ENCODE data around the gene FNDC5.
"Not testable (repeated sequence)": the region's sequence is repeated elsewhere in the genome, so short reads cannot be mapped to it uniquely, and the experiment has no call there.

The FNDC5 gene

GRCh38 chr1:32870615-32871363, at the start of gene FNDC5:
TSS of gene FNDC5 (minus strand) at chr1:32870912.
- no peak for DNase-seq

- DNase-seq: no peak
These were observed 49.4 kb upstream of the FNDC5 start for GRCh38 chr1:32919811-32920733.

- DNase-seq: no peak
These were observed 47.5 kb upstream of the FNDC5 start for GRCh38 chr1:32918179-32918578.

- no peak for DNase-seq
These were observed 46.8 kb upstream of the FNDC5 start for GRCh38 chr1:32917521-32917920.

- DNase-seq: no peak
These were observed 45.3 kb upstream of the FNDC5 start for GRCh38 chr1:32915766-32916706.

GRCh38 chr1:32910319-32910718, 39.6 kb upstream of the FNDC5 start:
- no peak for DNase-seq

GRCh38 chr1:32907435-32907834, 36.7 kb upstream of the FNDC5 start:
- no peak for DNase-seq

GRCh38 chr1:32906654-32907053, 35.9 kb upstream of the FNDC5 start:
- DNase-seq: no peak

- DNase-seq: not testable (repeated sequence)
These were observed 34.9 kb upstream of the FNDC5 start for GRCh38 chr1:32905588-32905987.

GRCh38 chr1:32904797-32905196, 34.1 kb upstream of the FNDC5 start:
- DNase-seq: no peak

- no peak for DNase-seq
These were observed 33.5 kb upstream of the FNDC5 start for GRCh38 chr1:32903991-32904785.

GRCh38 chr1:32902535-32902920, 31.8 kb upstream of the FNDC5 start:
- no peak for DNase-seq

GRCh38 chr1:32901823-32902534, 31.3 kb upstream of the FNDC5 start:
- DNase-seq: no peak

- DNase-seq: no peak
These were observed 30.5 kb upstream of the FNDC5 start, which contains the start of gene TMEM54 for GRCh38 chr1:32900956-32901822. TSS of gene TMEM54 (minus strand) at chr1:32901389. CDS start at chr1:32901238, 151 bp downstream.

- no peak for DNase-seq
These were observed 29.8 kb upstream of the FNDC5 start for GRCh38 chr1:32900371-32900955.

- DNase-seq: no peak
These were observed 29.0 kb upstream of the FNDC5 start for GRCh38 chr1:32899586-32900296.

- DNase-seq: no peak
These were observed 28.2 kb upstream of the FNDC5 start for GRCh38 chr1:32898958-32899357.

- DNase-seq: no peak
These were observed 27.3 kb upstream of the FNDC5 start for GRCh38 chr1:32898056-32898455.

Data from activated CD4-positive, alpha-beta T cell treated with anti-CD3 and anti-CD28 coated beads, Interleukin-2, amount 50 U/mL, for 48 hours (primary cell).